HEK293 (cell line): ENCODE results near the gene PRKG1.
A peak's percentile ranks its signal among the peaks of the same experiment; 100 is the strongest.

Experiments
- CTCF ChIA-PET: fragments of 350-600 bp; formaldehyde crosslinking; extraction: SDS; loops from one replicate; lab custom pipeline; 2021; ENCODE audit warnings: antibody characterized with exemption; lab: Yijun Ruan, JAX
- POLR2A ChIA-PET: fragments of 300-600 bp; formaldehyde crosslinking; extraction: SDS; loops from one replicate; lab custom pipeline; 2020; ENCODE audit warnings: antibody characterized with exemption, inconsistent platforms; lab: Yijun Ruan, JAX
- H3K27ac ChIP-seq: fragments of 200-500 bp; sonication (Bioruptor generic); 2 replicates; pipeline ENCODE4 v1.5.1; 2014; ENCODE audit warnings: low read depth, low read length, control low read depth, inconsistent platforms; ENCODE audit errors: extremely low read depth
- H3K36me3 ChIP-seq, 2 experiments: fragments of 200-500 bp in 1 of 2; sonication (Bioruptor generic) in 1 of 2; 1 replicate in 1 of 2; 2 replicates in 1 of 2; pipeline ENCODE4 v1.5.1; 2014 to 2017; ENCODE audit warnings: inconsistent platforms in 2 of 2, low read length in 2 of 2; ENCODE audit not compliant: control insufficient read depth in 2 of 2, insufficient read depth in 1 of 2
- H3K4me1 ChIP-seq: fragments of 200-500 bp; sonication (Bioruptor generic); 2 replicates; pipeline ENCODE4 v1.5.1; 2014; ENCODE audit warnings: mild to moderate bottlenecking, low read length, inconsistent platforms; ENCODE audit not compliant: control insufficient read depth, insufficient read depth
- H3K4me3 ChIP-seq: 2 replicates; pipeline ENCODE4 v1.5.1; 2011; ENCODE audit warnings: low read depth, mild to moderate bottlenecking, control low read depth, low read length, moderate library complexity
- H3K9me3 ChIP-seq: fragments of 200-500 bp; sonication (Bioruptor generic); 2 replicates; pipeline ENCODE4 v1.5.1; 2014; ENCODE audit warnings: low read depth, low read length, inconsistent platforms; ENCODE audit not compliant: control insufficient read depth, insufficient read depth
- ATF2 ChIP-seq: fragments of 450-650 bp; formaldehyde crosslinking; IDR thresholded peaks from 2 replicates; pipeline ENCODE4 v1.5.1; 2016; ENCODE audit warnings: missing biosample characterization, missing genetic modification characterization, low read depth
- GLIS1 ChIP-seq: fragments of 450-650 bp; formaldehyde crosslinking; IDR thresholded peaks from 2 replicates; pipeline ENCODE4 v1.5.1; 2016; ENCODE audit warnings: missing biosample characterization, missing genetic modification characterization
- HOXC10 ChIP-seq: sonication (generic); formaldehyde crosslinking; IDR thresholded peaks from 2 replicates; pipeline ENCODE4 v1.8.1; 2023; ENCODE audit warnings: mild to moderate bottlenecking, missing genetic modification reagents
- TSHZ1 ChIP-seq: fragments of 450-650 bp; formaldehyde crosslinking; IDR thresholded peaks from 2 replicates; pipeline ENCODE4 v1.5.1; 2016; ENCODE audit warnings: missing biosample characterization, missing genetic modification characterization, borderline replicate concordance
- ZBTB44 ChIP-seq: fragments of 450-650 bp; IDR thresholded peaks from 2 replicates; pipeline ENCODE4 v1.5.1; 2018; ENCODE audit warnings: missing biosample characterization, mild to moderate bottlenecking, missing genetic modification characterization
- ZBTB49 ChIP-seq: fragments of 450-650 bp; formaldehyde crosslinking; IDR thresholded peaks from 2 replicates; pipeline ENCODE4 v1.5.1; 2016; ENCODE audit warnings: missing biosample characterization, missing genetic modification characterization, low read depth
- ZNF132 ChIP-seq: fragments of 450-650 bp; formaldehyde crosslinking; IDR thresholded peaks from 2 replicates; pipeline ENCODE4 v1.5.1; 2017; ENCODE audit warnings: missing biosample characterization, missing genetic modification characterization, borderline replicate concordance
- ZNF175 ChIP-seq: fragments of 450-650 bp; formaldehyde crosslinking; IDR thresholded peaks from 2 replicates; pipeline ENCODE4 v1.5.1; 2016; ENCODE audit warnings: missing biosample characterization, missing genetic modification characterization
- ZNF501 ChIP-seq: fragments of 450-650 bp; formaldehyde crosslinking; IDR thresholded peaks from 2 replicates; pipeline ENCODE4 v1.5.1; 2016; ENCODE audit warnings: missing biosample characterization, missing genetic modification characterization
- ZNF510 ChIP-seq: fragments of 450-650 bp; formaldehyde crosslinking; IDR thresholded peaks from 2 replicates; pipeline ENCODE4 v1.5.1; 2018; ENCODE audit warnings: mild to moderate bottlenecking, missing genetic modification characterization, missing biosample characterization; ENCODE audit not compliant: insufficient replicate concordance
- ZNF513 ChIP-seq: fragments of 450-650 bp; IDR thresholded peaks from 2 replicates; pipeline ENCODE4 v1.5.1; 2018; ENCODE audit warnings: missing biosample characterization, missing genetic modification characterization
- ZNF514 ChIP-seq: fragments of 450-650 bp; formaldehyde crosslinking; IDR thresholded peaks from 2 replicates; pipeline ENCODE4 v1.5.1; 2016; ENCODE audit warnings: missing biosample characterization, missing genetic modification characterization
- ZNF555 ChIP-seq: fragments of 450-650 bp; formaldehyde crosslinking; conservative IDR thresholded peaks from 2 replicates; pipeline ENCODE4 v1.5.1; 2017; ENCODE audit warnings: missing biosample characterization, mild to moderate bottlenecking, missing genetic modification characterization, inconsistent platforms
- ZNF560 ChIP-seq: fragments of 450-650 bp; formaldehyde crosslinking; IDR thresholded peaks from 2 replicates; pipeline ENCODE4 v1.5.1; 2017; ENCODE audit warnings: missing biosample characterization, missing genetic modification characterization, borderline replicate concordance
- ZNF621 ChIP-seq: fragments of 450-650 bp; formaldehyde crosslinking; IDR thresholded peaks from 2 replicates; pipeline ENCODE4 v1.5.1; 2017; ENCODE audit warnings: missing biosample characterization, missing genetic modification characterization
- ZNF624 ChIP-seq: fragments of 450-650 bp; formaldehyde crosslinking; IDR thresholded peaks from 2 replicates; pipeline ENCODE4 v1.5.1; 2017; ENCODE audit warnings: missing biosample characterization, missing genetic modification characterization
- ZNF629 ChIP-seq: fragments of 450-650 bp; formaldehyde crosslinking; IDR thresholded peaks from 2 replicates; pipeline ENCODE4 v1.5.1; 2017; ENCODE audit warnings: missing biosample characterization, missing genetic modification characterization
- ZNF776 ChIP-seq: fragments of 450-650 bp; formaldehyde crosslinking; IDR thresholded peaks from 2 replicates; pipeline ENCODE4 v1.5.0; 2017; ENCODE audit warnings: missing biosample characterization, missing genetic modification characterization, borderline replicate concordance
- ZNF791 ChIP-seq: fragments of 450-650 bp; formaldehyde crosslinking; IDR thresholded peaks from 2 replicates; pipeline ENCODE4 v1.5.1; 2016; ENCODE audit warnings: missing biosample characterization, missing genetic modification characterization
- ZNF830 ChIP-seq: fragments of 450-650 bp; IDR thresholded peaks from 2 replicates; pipeline ENCODE4 v1.5.0; 2018; ENCODE audit warnings: missing biosample characterization, missing genetic modification characterization, low read depth, mild to moderate bottlenecking, moderate library complexity

Gene PRKG1

GRCh38 chr10:51607463-51607835, 533.2 kb downstream of the PRKG1 start:
- POLR2A ChIA-PET, result no interaction called here
- TF ChIP-seq ATF2 (tag by site-specific recombination) (no peak), GLIS1 (tag by site-specific recombination) (peak; percentile 49; the same call in 1 of the 2 replicates)
- CTCF ChIA-PET, result no interaction called here
- H3K4me1 ChIP-seq, result no peaks in the 10 kb centered on the region
- no peak overlapping the region for H3K4me3 ChIP-seq
- H3K27ac ChIP-seq, result no peak overlapping the region
- H3K9me3 ChIP-seq, result no peaks in the 10 kb centered on the region
- H3K36me3 ChIP-seq, result no peaks in the 10 kb centered on the region

- Histone ChIP-seq H3K4me3 (no peak overlapping the region), H3K4me1 (no peaks in the 10 kb centered on the region), H3K27ac (no peak overlapping the region), H3K36me3 (no peaks in the 10 kb centered on the region), H3K9me3 (no peaks in the 10 kb centered on the region)
- TF ChIP-seq ZNF624 (tag by site-specific recombination), result no peak
- TF ChIP-seq ZNF132 (tag by site-specific recombination), result no peak
- no peak for TF ChIP-seq ZBTB49
- TF ChIP-seq HOXC10, result no peak
- no peak for TF ChIP-seq ZNF510 (tag by site-specific recombination)
- TF ChIP-seq ZNF629 (tag by site-specific recombination), result no peak
- TF ChIP-seq ATF2 (tag by site-specific recombination), result no peak
- no peak for TF ChIP-seq ZBTB44
- no peak for TF ChIP-seq ZNF555
- ChIA-PET CTCF (no interaction called here), POLR2A (no interaction called here)
Measured at GRCh38 chr10:51608211-51608610, 533.9 kb downstream of the PRKG1 start.

GRCh38 chr10:51615764-51616298, 541.5 kb downstream of the PRKG1 start:
- Histone ChIP-seq H3K9me3 (no peaks in the 10 kb centered on the region), H3K4me1 (no peaks in the 10 kb centered on the region), H3K27ac (no peak overlapping the region), H3K36me3 (no peaks in the 10 kb centered on the region), H3K4me3 (no peak overlapping the region)
- CTCF ChIA-PET, result no interaction called here
- POLR2A ChIA-PET, result no interaction called here
- TF ChIP-seq ZNF560, result no peak
- TF ChIP-seq TSHZ1 (tag by site-specific recombination), result no peak
- TF ChIP-seq ZNF776 (tag by site-specific recombination), result no peak
- TF ChIP-seq ZNF791 (tag by site-specific recombination), result no peak
- no peak for TF ChIP-seq ZNF621 (tag by site-specific recombination)
- no peak for TF ChIP-seq ZNF830
- TF ChIP-seq ZNF175, result no peak
- no peak for TF ChIP-seq ZNF513 (tag by site-specific recombination)
- TF ChIP-seq ZNF514, result no peak
- no peak for TF ChIP-seq ZNF501
